Hypothalamus (tissue), 51 donors: Measurements from ENCODE around the gene IRF1.
"Not testable (repeated sequence)": the region's sequence is repeated elsewhere in the genome, so short reads cannot be mapped to it uniquely, and the experiment has no call there.

Source experiments
- DNase-seq, 51 donors: peaks; one replicate each; lab custom pipeline; 2025; lab: John Stamatoyannopoulos, UW

The IRF1 gene

GRCh38 chr5:132445930-132446329 is 44.6 kb downstream of the IRF1 start:
- no peak for DNase-seq

GRCh38 chr5:132445640-132445923 is 45.0 kb downstream of the IRF1 start:
- no peak for DNase-seq

GRCh38 chr5:132444841-132445639 is 45.5 kb downstream of the IRF1 start:
- no peak for DNase-seq

GRCh38 chr5:132444061-132444460 is 46.5 kb downstream of the IRF1 start:
- DNase-seq: no peak

GRCh38 chr5:132439521-132440089 is 51.0 kb downstream of the IRF1 start:
- DNase-seq: peak in 13 of 51 donors; percentile 11 to 52 (median 22)

GRCh38 chr5:132438917-132439316 is 51.7 kb downstream of the IRF1 start:
- DNase-seq: peak in 1 of 51 donors; percentile 11

GRCh38 chr5:132438267-132438645 is 52.3 kb downstream of the IRF1 start:
- not testable (repeated sequence) for DNase-seq

- DNase-seq: peak in 11 of 51 donors; percentile 13 to 58 (median 19)
Observed at GRCh38 chr5:132437604-132438266, 52.8 kb downstream of the IRF1 start.

- DNase-seq: no peak
Observed at GRCh38 chr5:132436936-132437335, 53.6 kb downstream of the IRF1 start.

GRCh38 chr5:132435886-132436285 is 54.7 kb downstream of the IRF1 start:
- DNase-seq: no peak

GRCh38 chr5:132435447-132435846 is 55.1 kb downstream of the IRF1 start:
- no peak for DNase-seq

- DNase-seq: no peak
Observed at GRCh38 chr5:132434416-132435286, 55.9 kb downstream of the IRF1 start.

- no peak for DNase-seq
Observed at GRCh38 chr5:132433141-132433540, 57.4 kb downstream of the IRF1 start.

- DNase-seq: no peak
Observed at GRCh38 chr5:132431632-132432031, 58.9 kb downstream of the IRF1 start.
